NCI-H1436 (cell line): ENCODE measurements around the gene TAF1B.

Experiments used
- DNase-seq: peaks from one replicate; lab custom pipeline; 2025; lab: John Stamatoyannopoulos, UW

Gene TAF1B

DNA sequence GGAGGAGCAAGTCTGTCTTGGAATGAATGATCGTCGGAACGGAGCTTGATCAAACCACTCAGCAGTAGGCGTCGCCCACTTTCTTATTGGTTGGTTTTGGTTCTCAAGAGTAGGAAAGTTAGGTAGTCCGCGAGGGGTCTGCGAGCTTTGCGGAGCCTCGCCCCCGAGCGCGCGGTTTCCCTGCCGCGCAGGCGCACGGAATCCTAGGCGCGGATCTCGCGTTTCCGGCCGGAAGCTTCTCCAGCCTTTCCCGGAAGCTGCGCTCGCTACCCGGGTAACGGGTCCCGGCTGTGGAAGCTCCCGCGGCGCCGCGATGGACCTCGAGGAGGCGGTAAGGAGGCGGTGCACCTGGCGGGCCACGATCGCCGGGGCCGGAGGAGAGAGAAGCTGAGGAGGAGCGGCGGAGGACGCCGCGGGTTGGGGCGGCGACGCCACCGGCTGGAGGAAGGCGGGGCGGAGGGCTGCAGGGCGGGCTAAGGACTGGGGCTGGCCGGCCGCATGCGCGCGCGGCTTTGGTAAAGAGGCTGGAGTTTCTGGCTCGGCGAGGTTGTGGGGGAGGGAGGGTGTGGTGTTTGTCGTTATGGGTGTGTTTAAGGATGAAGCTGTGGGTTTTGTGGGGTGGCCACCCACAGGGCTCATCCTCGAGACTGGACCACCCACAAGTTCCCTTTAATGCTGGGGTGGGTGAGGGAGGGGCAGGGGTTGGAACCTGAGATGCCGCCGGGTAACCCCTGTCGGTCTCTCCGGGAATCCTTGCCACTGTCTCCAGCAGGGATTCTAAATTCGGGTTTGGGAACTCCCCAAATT, at the start of gene TAF1B:
TAF1B (plus strand) TSS at position 246 of the 807 bp plus-strand sequence; CDS start at position 314, 68 bp downstream.
- DNase-seq = peak; percentile 87

DNA sequence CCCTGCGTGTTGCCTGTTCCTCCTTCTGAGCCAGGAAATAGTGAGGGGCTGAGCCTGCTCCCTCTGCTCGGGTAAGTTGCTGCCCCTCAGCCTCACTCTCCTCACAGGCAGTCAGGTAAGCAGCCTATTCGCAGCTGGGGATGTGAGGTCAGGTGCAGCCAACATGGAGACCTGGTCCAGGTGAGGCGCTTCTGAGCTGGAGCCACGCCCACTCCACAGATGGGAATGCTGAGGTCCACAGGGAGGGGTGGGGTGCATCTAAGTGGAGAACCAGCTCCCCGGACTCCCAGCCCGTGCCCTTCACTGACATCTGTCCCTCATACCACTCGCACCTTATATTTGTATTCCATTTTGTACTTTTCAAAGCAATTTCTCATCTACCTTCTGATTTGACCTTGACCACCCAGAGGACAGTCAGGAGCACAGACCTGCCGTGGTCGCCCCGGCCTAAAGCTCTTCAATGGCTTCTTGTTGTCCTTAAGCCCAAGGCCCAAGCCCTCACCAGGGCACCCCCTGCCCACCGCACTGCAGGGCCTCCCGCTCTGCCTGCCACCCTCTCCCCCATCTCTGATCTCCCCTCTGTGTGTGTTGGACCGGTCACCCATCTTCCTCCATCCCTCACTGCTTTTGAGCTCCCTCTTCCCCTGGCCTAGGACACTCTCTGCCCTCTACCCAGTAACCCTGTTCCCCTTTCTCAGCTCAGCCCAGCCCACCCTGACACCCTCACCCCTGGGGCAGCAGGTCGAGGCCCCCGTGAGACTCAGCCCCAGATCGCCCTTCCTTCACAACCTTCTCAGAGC, 49.2 kb upstream of the TAF1B start:
- no peak for DNase-seq

DNA sequence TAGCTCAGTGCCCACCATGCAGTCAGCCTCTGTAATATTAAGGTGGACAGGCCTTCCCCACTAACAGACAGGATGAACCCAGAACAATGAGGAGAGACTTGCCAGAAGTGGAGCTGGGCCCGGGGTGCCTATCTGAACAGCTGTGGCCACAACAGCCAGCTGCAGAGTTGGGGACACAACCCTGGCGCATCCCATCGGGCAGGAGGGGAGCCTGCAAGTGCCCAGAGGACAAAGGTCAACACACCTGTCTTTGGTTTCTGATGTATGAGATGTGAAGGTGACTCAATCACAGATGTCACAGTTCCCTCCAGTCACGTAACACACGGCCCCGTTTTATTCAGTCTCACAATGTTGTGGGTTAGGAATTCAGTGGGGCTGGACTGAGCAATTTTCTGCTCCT, 48.2 kb upstream of the TAF1B start:
- no peak for DNase-seq

DNA sequence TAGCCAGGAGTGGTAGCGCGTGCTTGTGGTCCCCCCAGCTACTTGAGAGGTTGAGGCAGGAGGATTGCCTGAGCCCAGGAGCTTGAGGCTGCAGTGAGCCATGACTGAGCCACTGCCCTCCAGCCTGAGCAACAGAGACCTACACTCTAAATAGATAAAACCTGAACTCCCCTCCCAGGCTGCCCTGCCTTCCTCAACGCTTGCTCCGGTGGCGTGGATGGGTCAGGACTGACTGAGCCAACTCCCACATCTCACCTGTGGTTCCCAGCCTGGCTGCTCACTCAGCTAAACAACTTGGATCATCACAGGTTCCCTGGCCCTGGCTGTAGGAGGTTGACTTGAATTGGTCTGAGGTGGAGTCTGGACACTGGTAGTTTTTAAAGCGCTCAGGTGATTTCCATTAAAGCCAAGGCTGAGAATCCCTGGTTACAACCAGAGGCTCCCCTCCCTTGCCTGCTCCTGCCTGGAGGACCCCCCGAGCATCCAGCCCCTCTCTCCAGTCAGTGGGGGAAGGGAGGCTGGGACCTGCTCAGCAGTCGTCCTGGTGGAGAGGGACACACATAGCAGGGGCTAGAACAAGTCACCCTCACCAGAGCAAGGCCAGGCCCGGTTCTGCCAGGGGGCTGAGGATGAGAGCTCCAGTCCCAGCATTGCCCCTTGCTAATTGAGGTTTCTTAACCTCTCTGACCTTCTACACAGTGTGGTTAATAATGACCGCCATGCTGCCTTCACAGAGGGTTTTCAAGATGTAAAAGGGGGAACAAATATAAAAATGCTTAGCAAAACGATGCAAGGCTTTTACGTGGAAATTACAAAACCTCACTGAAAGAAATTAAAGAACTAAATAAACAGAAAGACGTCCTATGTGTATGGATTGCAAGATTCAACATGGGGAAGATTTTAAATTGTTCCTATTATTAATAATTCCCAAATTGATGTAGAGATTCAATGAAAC, 46.9 kb upstream of the TAF1B start:
- no peak for DNase-seq

GRCh38 chr2:9797086-9797485, 46.2 kb upstream of the TAF1B start:
- no peak for DNase-seq

- DNase-seq = no peak
These were observed 45.4 kb upstream of the TAF1B start for GRCh38 chr2:9797681-9798556.

DNA sequence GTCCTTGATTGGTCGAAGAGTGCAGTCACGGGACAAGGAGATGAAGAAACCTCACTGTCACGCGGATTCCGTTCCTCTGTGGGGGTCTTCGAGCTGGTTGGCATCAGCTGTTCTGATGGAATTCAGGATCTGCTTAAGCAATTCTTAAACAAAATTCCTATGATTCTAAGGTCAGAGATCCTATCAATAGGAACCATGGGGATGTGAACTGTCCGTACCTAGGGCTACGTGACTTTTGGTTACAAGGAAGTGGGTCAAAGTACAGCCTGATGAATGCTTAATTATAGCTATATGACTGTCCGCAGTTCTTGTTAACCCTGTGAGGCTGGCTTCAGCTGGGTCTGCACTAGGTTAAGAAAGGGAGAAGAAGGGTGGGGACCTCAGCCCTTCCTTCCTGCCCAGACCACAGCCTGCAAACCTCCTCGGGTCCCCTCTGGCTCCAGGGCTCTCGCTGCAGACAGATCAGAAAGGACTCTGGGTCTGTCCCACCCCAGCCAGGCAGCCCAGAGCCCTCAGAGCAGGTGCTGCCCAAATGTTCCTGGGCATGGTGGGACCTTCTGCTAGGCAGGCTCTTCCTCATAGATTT, 44.2 kb upstream of the TAF1B start:
- DNase-seq = no peak

GRCh38 chr2:9799729-9800632, 43.3 kb upstream of the TAF1B start:
- peak; percentile 74 for DNase-seq

- DNase-seq = no peak
These were observed 42.7 kb upstream of the TAF1B start for GRCh38 chr2:9800639-9800974.

GRCh38 chr2:9800975-9801726, 42.1 kb upstream of the TAF1B start:
- no peak for DNase-seq

DNA sequence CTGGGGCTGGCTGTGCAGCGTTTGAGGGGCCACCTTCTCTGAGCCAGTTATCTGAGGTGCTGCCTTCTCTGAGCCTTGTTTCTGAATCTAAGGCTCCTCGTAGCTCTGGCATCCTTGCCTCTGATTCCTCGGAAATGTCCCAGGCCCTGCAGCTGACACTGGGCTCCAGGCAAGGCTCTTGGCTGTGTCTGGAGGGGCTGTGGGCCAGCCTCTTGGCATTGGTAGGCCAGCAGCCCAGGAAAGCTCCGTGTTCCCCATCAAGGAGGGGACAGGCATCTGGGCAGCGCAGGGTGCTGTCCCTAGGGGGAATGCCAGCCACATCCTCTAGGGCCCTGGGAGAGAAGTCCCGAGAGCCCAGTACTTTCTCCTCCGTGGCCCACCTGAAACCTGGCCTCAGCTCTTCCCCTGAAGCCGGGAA, 40.7 kb upstream of the TAF1B start:
- DNase-seq = no peak

- no peak for DNase-seq
These were observed 40.1 kb upstream of the TAF1B start for GRCh38 chr2:9803023-9803805.

DNA sequence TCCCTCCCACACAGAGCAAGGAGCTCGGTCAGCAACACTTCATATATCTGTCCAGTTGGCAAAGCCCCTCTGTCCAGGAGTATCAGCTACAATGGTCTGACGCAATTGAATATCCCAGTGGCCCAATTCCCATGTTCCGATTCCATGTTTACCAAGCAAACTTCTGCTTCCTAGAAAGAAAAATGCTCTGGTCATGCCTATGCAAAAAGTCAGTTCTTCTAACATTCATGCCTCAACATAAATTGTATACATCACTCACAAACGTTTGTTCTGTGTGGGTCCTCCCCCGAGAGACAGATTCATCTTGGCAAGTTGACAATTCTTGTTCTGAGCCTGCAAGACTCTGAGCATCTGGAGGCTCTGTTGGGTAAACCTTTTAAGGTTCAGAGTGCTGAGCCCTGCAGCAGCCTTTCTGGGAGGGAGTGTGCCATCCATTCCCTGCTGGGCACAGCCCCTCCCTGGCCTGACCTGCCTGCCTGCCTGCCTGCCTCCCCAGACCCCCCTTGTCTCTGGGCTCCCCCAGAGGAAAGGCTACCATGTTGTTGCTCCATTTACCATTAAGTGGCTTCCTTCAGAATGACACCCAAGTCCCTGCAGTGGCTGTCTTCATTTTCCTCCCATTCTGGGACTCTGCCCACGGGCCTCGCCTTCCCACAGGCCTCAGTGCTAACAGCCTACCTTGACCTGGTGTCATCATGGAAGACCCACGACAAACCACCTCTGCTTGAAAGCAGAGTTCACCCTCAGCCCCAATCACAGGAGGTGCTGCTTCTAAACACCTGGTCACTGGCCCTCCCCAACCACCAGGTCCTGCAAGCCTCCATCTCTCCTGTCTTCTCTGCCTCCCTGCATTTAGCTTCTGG, 37.6 kb upstream of the TAF1B start:
- no peak for DNase-seq

DNA sequence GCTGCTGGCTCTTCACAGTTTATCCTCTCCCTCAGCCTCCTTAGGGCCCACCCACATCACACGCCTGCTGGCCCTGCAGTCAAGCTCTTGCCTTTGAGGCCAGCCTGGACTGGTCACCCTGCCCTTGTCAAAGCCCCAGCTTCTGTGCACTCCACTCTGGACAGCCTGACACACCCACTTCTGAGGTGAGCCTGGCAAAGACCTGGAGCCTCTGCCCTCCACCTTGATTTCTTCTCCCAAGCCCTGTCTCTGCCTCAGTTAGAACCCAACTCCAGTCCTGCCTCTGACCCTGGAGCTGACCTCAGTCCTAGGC, 37.0 kb upstream of the TAF1B start:
- DNase-seq = no peak

- DNase-seq = no peak
These were observed 36.6 kb upstream of the TAF1B start for GRCh38 chr2:9806656-9807055.

DNA sequence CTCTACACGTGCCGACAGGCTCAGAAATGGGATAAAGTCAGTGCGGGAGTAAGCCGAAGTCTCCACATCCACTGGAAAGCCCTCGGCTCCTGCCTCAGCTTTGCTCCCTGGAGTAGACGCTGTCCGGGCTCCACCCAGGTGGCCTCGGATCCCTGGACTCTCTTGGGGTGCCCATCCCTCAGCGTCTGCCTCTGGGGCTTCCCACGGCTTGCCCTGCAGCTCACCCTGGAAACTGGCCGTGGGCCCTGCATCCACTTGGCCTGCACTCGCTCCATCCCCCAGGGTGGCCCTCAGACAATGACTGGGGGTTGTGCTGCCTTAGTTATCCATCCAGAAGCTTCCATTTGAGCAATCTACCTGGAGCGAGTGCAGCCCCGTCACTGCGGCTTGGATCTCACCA, 36.2 kb upstream of the TAF1B start:
- DNase-seq = no peak

DNA sequence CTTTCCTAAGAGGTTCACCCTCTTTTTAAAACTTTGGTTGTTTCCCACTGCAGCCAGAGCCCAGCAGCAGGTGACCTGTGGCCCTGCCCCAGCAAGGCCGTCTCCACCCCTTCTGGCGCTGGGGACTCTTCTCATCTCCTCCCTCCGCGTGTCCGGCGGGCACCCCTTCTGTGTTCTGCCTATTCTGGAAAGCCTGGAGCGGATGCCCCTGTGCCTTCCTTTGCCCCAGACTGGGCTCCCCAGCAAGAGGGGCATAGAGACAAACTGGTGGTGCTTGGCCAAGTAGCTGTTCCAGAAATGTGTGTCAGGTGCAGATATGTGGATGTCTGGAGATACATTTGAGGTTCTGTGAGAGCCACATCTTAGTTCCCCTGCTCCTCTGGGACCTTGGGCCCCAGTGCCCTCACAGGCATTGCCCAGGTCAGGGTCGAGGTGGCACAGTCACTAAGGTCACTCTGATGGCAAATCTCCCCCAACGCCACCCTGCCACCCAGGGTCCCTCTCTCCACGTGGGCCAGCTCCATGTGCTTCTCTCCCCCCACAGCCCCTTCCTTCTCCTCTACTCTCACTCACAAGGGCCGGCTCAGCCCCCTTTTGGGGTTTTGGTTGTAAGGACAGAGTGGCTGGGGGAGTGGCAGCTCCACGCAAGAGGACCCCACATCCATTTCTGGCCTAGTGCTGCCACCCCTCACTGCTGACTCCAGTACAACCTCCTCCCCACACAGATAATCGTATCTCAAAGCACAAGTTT, 35.5 kb upstream of the TAF1B start:
- DNase-seq = no peak
